IMR-90 (cell line): Measurements from ENCODE around the gene DDR1. TPM values are rescaled to one million over a fixed set of nuclear protein-coding genes. Genes with fewer than 3 reads are reported as not detected.

Source experiments
- ATAC-seq: fragments of 200-7000 bp; cut with Tn5 transposase; 2 replicates; pipeline ENCODE4 v1.9.1; 2020; ENCODE audit warnings: low read depth, mild to moderate bottlenecking, moderate library complexity
- BruUV-seq: library from RNA; stranded (reverse); fragments of 400-500 nt; replicated peaks from 2 replicates; lab custom pipeline; 2021; lab: Mats Ljungman, UMichigan
- CTCF ChIA-PET: fragments of 300-600 bp; formaldehyde crosslinking; extraction: SDS; loops from one replicate; lab custom pipeline; 2021; ENCODE audit warnings: antibody characterized with exemption; lab: Yijun Ruan, JAX
- POLR2A ChIA-PET: fragments of 300-600 bp; sonication (Branson Sonifier 250); formaldehyde crosslinking; loops from one replicate; lab custom pipeline; 2022; ENCODE audit warnings: antibody characterized with exemption; ENCODE audit not compliant: unreplicated experiment; lab: Charles Lee
- DNase-seq: peaks from one replicate; pipeline ENCODE4 v3.0.0; 2013
- H2AFZ ChIP-seq: replicated peaks from 2 replicates; pipeline ENCODE3; 2013; ENCODE audit warnings: low read length, mild to moderate bottlenecking; ENCODE audit not compliant: poor library complexity
- H2AK5ac ChIP-seq: 2 replicates; pipeline ENCODE4 v1.6.1; 2013; ENCODE audit warnings: low read depth, low read length, inconsistent platforms
- H2AK9ac ChIP-seq: replicated peaks from 2 replicates; pipeline ENCODE3; 2013; ENCODE audit warnings: mild to moderate bottlenecking, low read depth, low read length, moderate library complexity; ENCODE audit not compliant: poor library complexity
- H2BK120ac ChIP-seq: 2 replicates; pipeline ENCODE4 v1.6.1; 2013; ENCODE audit warnings: low read depth, low read length, inconsistent platforms
- H2BK15ac ChIP-seq: 3 replicates; pipeline ENCODE4 v1.6.1; 2013; ENCODE audit warnings: low read depth, low read length, inconsistent platforms
- H2BK20ac ChIP-seq: 2 replicates; pipeline ENCODE4 v1.6.1; 2013; ENCODE audit warnings: low read depth, mild to moderate bottlenecking, inconsistent platforms, low read length, moderate library complexity
- H2BK5ac ChIP-seq: 2 replicates; pipeline ENCODE4 v1.6.1; 2013; ENCODE audit warnings: mild to moderate bottlenecking, low read depth, low read length, inconsistent platforms; ENCODE audit not compliant: poor library complexity, severe bottlenecking
- H3K14ac ChIP-seq: replicated peaks from 2 replicates; pipeline ENCODE4 v1.6.1; 2013; ENCODE audit warnings: low read depth, low read length, inconsistent platforms
- H3K18ac ChIP-seq: 2 replicates; pipeline ENCODE4 v1.6.1; 2013; ENCODE audit warnings: low read depth, low read length, control low read depth
- H3K23ac ChIP-seq: 2 replicates; pipeline ENCODE4 v1.6.1; 2013; ENCODE audit warnings: low read depth, low read length, inconsistent platforms
- H3K27ac ChIP-seq: 2 replicates; pipeline ENCODE4 v1.5.1; 2013; ENCODE audit warnings: mild to moderate bottlenecking, control low read depth, low read length; ENCODE audit not compliant: insufficient read depth
- H3K27me3 ChIP-seq: 2 replicates; pipeline ENCODE4 v1.6.1; 2013; ENCODE audit warnings: low read length; ENCODE audit not compliant: control insufficient read depth, insufficient read depth
- H3K36me3 ChIP-seq: 2 replicates; pipeline ENCODE4 v1.6.1; 2013; ENCODE audit warnings: low read length, mixed read lengths; ENCODE audit not compliant: control insufficient read depth, insufficient read depth
- H3K4ac ChIP-seq: 2 replicates; pipeline ENCODE4 v1.6.1; 2013; ENCODE audit warnings: low read depth, low read length, inconsistent platforms
- H3K4me1 ChIP-seq: 2 replicates; pipeline ENCODE4 v1.6.1; 2013; ENCODE audit warnings: low read length, mixed read lengths; ENCODE audit not compliant: control insufficient read depth, insufficient read depth
- H3K4me2 ChIP-seq: 2 replicates; pipeline ENCODE4 v1.6.1; 2013; ENCODE audit warnings: low read depth, mild to moderate bottlenecking, control low read depth, low read length, moderate library complexity
- H3K4me3 ChIP-seq: 2 replicates; pipeline ENCODE4 v1.5.1; 2013; ENCODE audit warnings: low read depth, mild to moderate bottlenecking, control low read depth, low read length, moderate library complexity; ENCODE audit not compliant: insufficient read depth
- H3K56ac ChIP-seq: 2 replicates; pipeline ENCODE4 v1.6.1; 2013; ENCODE audit warnings: low read length, inconsistent platforms; ENCODE audit not compliant: insufficient read depth; ENCODE audit errors: extremely low read depth
- H3K79me1 ChIP-seq, 2 experiments: 2 replicates each; pipeline ENCODE4 v1.6.1; 2013; ENCODE audit warnings: low read length in 2 of 2, inconsistent platforms in 1 of 2, low read depth in 1 of 2
- H3K9ac ChIP-seq: 2 replicates; pipeline ENCODE4 v1.6.1; 2013; ENCODE audit warnings: low read depth, low read length, control low read depth
- H3K9me1 ChIP-seq: 2 replicates; pipeline ENCODE4 v1.6.1; 2013; ENCODE audit warnings: low read length, inconsistent platforms; ENCODE audit not compliant: insufficient read depth
- H3K9me3 ChIP-seq: 2 replicates; pipeline ENCODE4 v1.6.1; 2013; ENCODE audit warnings: low read length; ENCODE audit not compliant: control insufficient read depth, insufficient read depth
- H4K20me1 ChIP-seq: 2 replicates; pipeline ENCODE4 v1.6.1; 2013; ENCODE audit warnings: low read length, inconsistent platforms; ENCODE audit not compliant: insufficient read depth
- H4K5ac ChIP-seq: 2 replicates; pipeline ENCODE4 v1.6.1; 2013; ENCODE audit warnings: mild to moderate bottlenecking, low read depth, low read length, control low read depth
- H4K8ac ChIP-seq, 2 experiments: 2 replicates each; pipeline ENCODE4 v1.6.1; 2013; ENCODE audit warnings: low read depth in 2 of 2, low read length in 2 of 2, control low read depth in 1 of 2, inconsistent platforms in 1 of 2
- H4K91ac ChIP-seq: 2 replicates; pipeline ENCODE4 v1.6.1; 2013; ENCODE audit warnings: low read depth, low read length, inconsistent platforms; ENCODE audit not compliant: insufficient read depth
- BHLHE40 ChIP-seq: fragments of 150-350 bp; IDR thresholded peaks from 2 replicates; pipeline ENCODE4 v1.6.1; 2016; ENCODE audit warnings: mild to moderate bottlenecking, low read depth, low read length
- CEBPB ChIP-seq: IDR thresholded peaks from 2 replicates; pipeline ENCODE4 v1.6.1; 2012; ENCODE audit warnings: low read depth, low read length, improper control_type of control experiment
- CHD1 ChIP-seq: IDR thresholded peaks from 2 replicates; pipeline ENCODE4 v1.6.1; 2012; ENCODE audit warnings: low read depth, low read length, improper control_type of control experiment
- CTCF ChIP-seq: conservative IDR thresholded peaks from 2 replicates; pipeline ENCODE4 v1.5.1; 2012; ENCODE audit warnings: mild to moderate bottlenecking, low read depth, low read length, improper control_type of control experiment
- ELK1 ChIP-seq: fragments of 150-350 bp; IDR thresholded peaks from 2 replicates; pipeline ENCODE4 v1.6.1; 2016; ENCODE audit warnings: low read depth, mild to moderate bottlenecking, low read length, moderate library complexity, borderline replicate concordance
- FOS ChIP-seq: fragments of 150-350 bp; IDR thresholded peaks from 2 replicates; pipeline ENCODE4 v1.6.1; 2016; ENCODE audit warnings: low read depth, low read length
- MAFK ChIP-seq: IDR thresholded peaks from 2 replicates; pipeline ENCODE4 v1.6.1; 2012; ENCODE audit warnings: low read depth, low read length, improper control_type of control experiment
- MAZ ChIP-seq: IDR thresholded peaks from 2 replicates; pipeline ENCODE4 v1.6.1; 2012; ENCODE audit warnings: low read depth, mild to moderate bottlenecking, low read length, improper control_type of control experiment, moderate library complexity, borderline replicate concordance
- MXI1 ChIP-seq: IDR thresholded peaks from 2 replicates; pipeline ENCODE4 v1.6.1; 2012; ENCODE audit warnings: low read depth, mild to moderate bottlenecking, low read length, moderate library complexity, borderline replicate concordance
- NFE2L2 ChIP-seq: fragments of 150-350 bp; IDR thresholded peaks from 2 replicates; pipeline ENCODE4 v1.6.1; 2016; ENCODE audit warnings: low read depth, mild to moderate bottlenecking, low read length
- POLR2A ChIP-seq: IDR thresholded peaks from 2 replicates; pipeline ENCODE4 v1.6.1; 2012; ENCODE audit warnings: mild to moderate bottlenecking, low read depth, low read length
- RAD21 ChIP-seq: IDR thresholded peaks from 2 replicates; pipeline ENCODE4 v1.6.1; 2012; ENCODE audit warnings: low read length, improper control_type of control experiment
- RCOR1 ChIP-seq: IDR thresholded peaks from 2 replicates; pipeline ENCODE4 v1.6.1; 2012; ENCODE audit warnings: mild to moderate bottlenecking, low read length, improper control_type of control experiment; ENCODE audit not compliant: insufficient replicate concordance
- RFX5 ChIP-seq: IDR thresholded peaks from 2 replicates; pipeline ENCODE4 v1.8.0; 2012; ENCODE audit warnings: low read depth, mild to moderate bottlenecking, low read length, moderate library complexity
- SMC3 ChIP-seq: fragments of 150-350 bp; IDR thresholded peaks from 2 replicates; pipeline ENCODE4 v1.6.1; 2016; ENCODE audit warnings: low read depth, mild to moderate bottlenecking, antibody characterized with exemption, low read length, moderate library complexity
- WGBS, 2 experiments: methylation state at CpG; one replicate each; pipeline versions ENCODE4 v1.1.5 to v1.1.7; 2013; ENCODE audit warnings: missing lambda C conversion rate in 2 of 2; ENCODE audit not compliant: insufficient read length in 1 of 2; ENCODE audit errors: extremely low coverage in 2 of 2; 5-methylcytosine and 5-hydroxymethylcytosine counted together
- dilution Hi-C: fragments of 300-500 bp; cut with HindIII; formaldehyde crosslinking; loops from one replicate; pipeline ENCODE4 v1.14.3; 2018; ENCODE audit warnings: low sequenced_read_pairs; ENCODE audit not compliant: unreplicated experiment
- in situ Hi-C: fragments of 300-500 bp; cut with MboI; formaldehyde crosslinking; loops from 3 replicates; pipeline ENCODE4 v1.14.3; 2019; ENCODE audit warnings: low sequenced_read_pairs, inconsistent platforms, mixed read lengths
- intact Hi-C: fragments of 100-400 bp; cut with micrococcal nuclease; formaldehyde crosslinking; loops from 2 replicates; pipeline ENCODE4 v1.10.0; 2022
- polyA plus RNA-seq, 3 experiments: library from polyadenylated mRNA; depleted of rRNA; stranded (reverse); fragments of >200 nt; gene quantifications; 2 replicates each; pipeline ENCODE4 v1.2.3, GENCODE V29; 2012; ENCODE audit warnings: low replicate concordance in 1 of 3
- total RNA-seq: library from RNA; depleted of rRNA; stranded (reverse); fragments of >200 nt; gene quantifications from 2 replicates; pipeline ENCODE4 v1.2.3, GENCODE V29; 2012
- TF ChIP-seq, protein P1 (sequence below): fragments of 150-350 bp; IDR thresholded peaks from 2 replicates; pipeline ENCODE4 v1.6.1; 2017; ENCODE audit warnings: mild to moderate bottlenecking, antibody characterized with exemption, low read length, low read depth

Gene DDR1
- total and polyA plus RNA-seq, 2 of the 4 experiments (the other 2 are of a cell fraction): 5.6 to 19.6 TPM

DNA sequence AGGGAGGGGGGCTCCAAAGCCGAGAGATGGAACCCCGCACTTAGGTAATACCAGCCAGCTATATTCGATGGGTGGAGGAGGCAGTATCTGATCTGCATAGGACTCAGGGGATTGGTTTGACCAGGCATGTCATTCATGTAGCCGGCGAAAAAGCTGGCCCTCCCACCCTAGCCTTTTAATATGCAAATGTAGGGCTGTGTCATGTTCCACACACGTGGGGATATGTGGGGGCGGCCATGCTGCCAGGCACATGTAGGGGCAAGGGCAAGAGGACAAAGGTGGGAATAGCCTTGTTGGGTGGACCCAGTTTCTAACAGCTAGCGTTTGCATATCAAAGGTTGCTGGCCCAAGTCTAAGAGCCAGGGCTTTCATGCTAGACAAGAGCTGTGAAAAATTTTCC is 39.1 kb upstream of the DDR1 start:
- Histone ChIP-seq H3K23ac (no peak overlapping the region), H2BK5ac (no peak overlapping the region), H2AK9ac (no peak overlapping the region), H4K5ac (no peak overlapping the region), H3K36me3 (no peaks in the 10 kb centered on the region), H3K9ac (no peak overlapping the region), H3K27ac (no peak overlapping the region), H3K4me1 (peaks cover 14% of the 10 kb centered on the region), H2AK5ac (0 out of 2 replicates have a peak overlapping the region, but pooled peaks have one; percentile 3), H3K14ac (no peak overlapping the region), H2BK120ac (no peak overlapping the region), H4K91ac (no peak overlapping the region; the same call in 1 of the 2 replicates), H2BK15ac (no peak overlapping the region), H3K4ac (no peak overlapping the region), H3K27me3 (peaks cover 1% of the 10 kb centered on the region; the same call in 1 of the 2 replicates), H4K20me1 (no peaks in the 10 kb centered on the region), H3K4me2 (no peak overlapping the region), H3K56ac (no peak overlapping the region), H2BK20ac (no peak overlapping the region), H3K9me1 (peaks cover 4% of the 10 kb centered on the region; the same call in 1 of the 2 replicates), H4K8ac (no peak overlapping the region), H3K4me3 (no peak overlapping the region), H2AFZ (no peak overlapping the region), H3K79me1 (no peaks in the 10 kb centered on the region), H3K18ac (no peak overlapping the region), H3K9me3 (no peaks in the 10 kb centered on the region)
- WGBS, 2 experiments: no CpG with 5 or more reads among the region's 8 CpGs
- dilution Hi-C loops (no loop called here), in situ Hi-C loops (no loop called here), intact Hi-C loops (loop anchor here (2.0 kb wide), 1 partner anchor 32 kb away; no protein-coding TSS in a partner anchor)
- no peak for ATAC-seq
- no TSS peak for BruUV-seq
- no peak for DNase-seq
- POLR2A ChIA-PET: no interaction called here
- TF ChIP-seq CEBPB (no peak), MXI1 (no peak), NFE2L2 (no peak), FOS (no peak), RCOR1 (no peak), POLR2A (no peak), SMC3 (no peak), RFX5 (no peak), MAZ (no peak), CHD1 (no peak), RAD21 (no peak), ELK1 (no peak), MAFK (no peak), CTCF (no peak), BHLHE40 (no peak)
- TF ChIP-seq, protein P1, sequence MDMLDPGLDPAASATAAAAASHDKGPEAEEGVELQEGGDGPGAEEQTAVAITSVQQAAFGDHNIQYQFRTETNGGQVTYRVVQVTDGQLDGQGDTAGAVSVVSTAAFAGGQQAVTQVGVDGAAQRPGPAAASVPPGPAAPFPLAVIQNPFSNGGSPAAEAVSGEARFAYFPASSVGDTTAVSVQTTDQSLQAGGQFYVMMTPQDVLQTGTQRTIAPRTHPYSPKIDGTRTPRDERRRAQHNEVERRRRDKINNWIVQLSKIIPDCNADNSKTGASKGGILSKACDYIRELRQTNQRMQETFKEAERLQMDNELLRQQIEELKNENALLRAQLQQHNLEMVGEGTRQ: no peak
- CTCF ChIA-PET: interaction anchor here (1.1 kb wide), 1 partner anchor 31 kb away, joined by 3 read pairs; no protein-coding TSS in a partner anchor
